Activated CD8-positive, alpha-beta memory T cell treated with anti-CD3 and anti-CD28 coated beads, Interleukin-2, amount 50 U/mL, for 4 hours (primary cell): ENCODE data around the gene RPGRIP1.
"Not testable (repeated sequence)": the region's sequence is repeated elsewhere in the genome, so short reads cannot be mapped to it uniquely, and the experiment has no call there.

Source experiments
- DNase-seq: peaks from one replicate; pipeline ENCODE4 v3.0.0-alpha.2; 2020

The RPGRIP1 gene

DNA sequence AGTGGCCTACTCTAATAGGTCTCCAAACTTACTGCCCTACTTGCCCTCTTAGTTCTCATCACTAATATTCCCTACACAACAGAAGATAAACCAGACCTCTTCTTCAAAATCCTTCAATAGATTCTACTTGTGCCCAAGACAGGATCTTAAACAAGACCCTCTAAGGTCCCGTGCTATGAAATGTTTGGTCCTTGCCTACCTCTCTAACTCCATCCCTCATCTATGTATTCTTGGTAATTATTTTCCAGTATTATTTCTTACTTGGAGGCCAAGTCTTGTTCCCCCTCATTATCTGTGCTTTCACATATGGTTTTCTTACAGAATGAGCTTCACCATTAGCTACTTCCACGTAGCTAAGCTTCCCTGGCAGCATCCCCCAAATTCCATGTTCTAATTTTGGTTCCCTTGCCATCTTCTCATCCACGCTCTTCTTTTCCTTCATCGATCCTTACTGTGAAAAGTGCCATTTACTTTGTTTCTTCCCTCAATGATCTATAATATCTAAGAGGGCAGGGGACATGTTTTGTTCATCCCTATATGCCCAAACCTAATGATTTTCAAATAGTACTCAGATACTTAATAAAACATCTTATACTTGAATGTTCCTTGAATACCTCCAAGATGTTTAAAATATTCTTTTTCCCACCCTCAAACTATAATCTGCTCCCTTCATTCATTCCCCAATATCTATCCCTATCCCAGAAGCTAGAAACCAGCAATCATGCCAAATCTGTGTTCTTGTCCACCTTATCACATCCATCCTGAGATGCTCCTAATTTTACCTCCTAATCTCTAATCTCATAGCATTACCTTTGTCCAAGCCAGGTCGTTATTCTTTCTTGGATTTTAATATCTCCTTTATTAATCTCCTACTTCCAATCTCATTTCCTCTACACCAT, 20.7 kb upstream of the RPGRIP1 start:
- no peak for DNase-seq

DNA sequence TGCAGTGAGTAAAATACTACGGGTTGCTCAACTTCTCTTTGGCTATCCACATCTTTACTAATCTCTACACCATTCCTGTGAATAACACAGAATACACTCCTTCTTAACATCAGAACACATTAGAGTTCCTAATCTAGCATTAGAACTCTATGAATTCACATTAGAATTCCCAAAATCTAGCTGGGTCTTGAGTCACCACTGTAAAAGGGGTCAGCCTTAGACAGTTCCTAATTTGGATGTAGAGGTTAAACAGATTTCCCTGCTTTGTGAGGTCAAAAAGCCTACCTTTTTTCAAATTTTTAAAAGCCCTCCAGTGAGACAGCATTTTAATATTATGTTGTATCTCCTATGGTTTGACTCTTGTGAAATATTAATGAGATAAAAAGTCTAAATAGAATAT, 18.1 kb upstream of the RPGRIP1 start:
- no peak for DNase-seq

DNA sequence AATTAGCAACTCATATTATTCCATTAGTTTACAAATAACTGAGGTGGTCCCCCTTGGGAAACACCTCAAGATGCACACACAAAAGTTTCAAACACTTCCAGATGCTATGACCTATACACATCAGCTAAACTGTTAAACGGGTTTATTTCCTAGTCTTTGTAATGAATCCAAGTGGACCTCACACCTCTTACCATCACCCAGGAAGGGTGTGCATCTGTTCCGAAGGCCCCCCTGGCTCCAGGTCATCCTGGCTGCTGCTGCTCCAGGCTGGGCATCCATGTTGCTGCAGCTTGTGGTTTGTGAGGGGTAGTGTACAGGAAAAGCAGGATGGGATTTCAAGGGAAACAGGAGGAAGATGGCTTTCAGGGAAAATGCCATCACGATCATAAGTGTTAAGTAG, 17.5 kb upstream of the RPGRIP1 start:
- no peak for DNase-seq

DNA sequence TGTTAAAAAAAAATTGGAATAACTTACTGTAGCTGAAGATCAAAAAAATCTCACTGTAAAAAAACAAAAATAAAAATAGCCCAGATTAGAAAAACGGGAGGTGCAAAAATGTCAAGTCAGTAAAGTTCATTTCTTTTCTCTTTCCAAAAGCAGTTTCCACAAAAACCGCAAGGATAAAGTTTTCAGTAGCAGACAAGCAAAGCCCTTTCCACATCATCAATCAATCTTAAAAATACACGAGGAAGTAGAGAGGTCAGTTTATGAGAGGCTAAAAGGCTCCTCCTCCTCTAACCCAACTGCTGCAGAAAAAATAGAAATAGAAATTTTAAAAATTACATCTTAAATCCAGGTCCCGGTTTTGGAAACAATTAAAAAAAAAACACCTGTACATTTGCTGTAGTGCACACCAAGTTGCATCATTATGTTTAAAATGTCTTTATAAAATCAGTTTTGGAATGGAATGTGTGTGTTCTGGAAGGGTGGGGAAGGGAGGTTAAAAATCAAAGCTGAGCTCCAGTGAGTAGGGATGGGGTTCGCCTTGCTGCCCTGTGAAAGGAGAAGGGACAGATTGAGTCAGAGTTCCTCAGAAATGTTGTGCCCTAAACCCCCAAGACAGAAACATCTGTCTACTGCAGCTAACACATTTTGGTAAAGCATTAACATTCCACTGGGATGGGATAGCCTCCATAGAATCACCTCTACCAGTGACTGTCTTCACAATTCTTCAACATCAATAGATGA, 16.4 kb upstream of the RPGRIP1 start:
- no peak for DNase-seq

DNA sequence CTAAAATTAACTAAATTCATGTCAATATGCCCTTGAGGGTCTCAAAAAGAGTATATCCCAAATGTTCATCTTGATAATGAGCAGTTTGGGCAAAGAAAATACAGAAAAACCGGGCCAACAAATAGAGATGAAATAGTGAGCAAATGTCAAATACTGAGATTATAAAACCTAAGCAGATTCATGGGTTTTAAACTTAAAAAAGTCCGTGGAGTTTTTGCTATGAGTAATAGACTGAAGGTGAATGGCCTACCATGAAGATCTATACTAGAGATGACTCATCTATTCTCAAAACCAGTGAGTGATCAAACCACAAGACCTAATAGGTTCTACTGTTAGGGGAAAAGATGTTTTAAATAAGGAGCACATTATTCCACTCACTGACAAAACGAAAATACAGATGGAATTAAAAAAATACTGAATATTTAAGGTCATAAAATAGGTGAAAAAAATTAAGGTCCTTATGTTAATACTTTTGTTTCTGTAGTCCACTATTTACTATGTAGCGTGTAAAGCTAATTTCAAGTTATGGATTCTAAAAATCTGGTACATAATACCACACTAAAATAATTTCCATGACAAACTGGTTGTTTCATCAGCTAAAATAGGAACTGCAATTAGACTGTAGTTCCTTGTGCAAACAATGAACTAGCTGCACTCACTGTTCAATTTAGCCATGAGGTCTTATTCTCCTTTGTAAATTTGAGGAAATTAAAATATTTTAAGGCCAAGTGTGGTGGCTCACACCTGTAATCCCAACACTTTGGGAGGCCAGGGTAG, 15.7 kb upstream of the RPGRIP1 start:
- no peak for DNase-seq

DNA sequence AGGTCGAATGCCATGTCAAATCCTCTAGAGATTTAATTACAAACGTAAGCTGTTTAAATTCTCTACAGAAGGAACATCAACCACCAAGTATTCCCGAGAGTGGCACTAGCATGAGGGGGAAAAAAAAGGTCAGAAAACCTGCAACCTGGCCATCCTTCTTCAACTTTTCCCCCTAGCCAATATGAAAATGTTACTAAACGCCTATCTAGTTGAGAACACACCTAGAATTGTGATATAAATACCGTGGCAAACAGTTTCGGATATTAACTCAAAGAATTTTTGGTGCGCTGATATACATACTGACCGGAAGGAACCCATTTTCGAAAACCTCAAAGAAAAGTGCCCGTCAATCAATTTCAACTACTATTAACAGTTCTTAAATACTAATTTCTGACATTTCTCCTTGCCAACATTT, 12.4 kb upstream of the RPGRIP1 start:
- DNase-seq: no peak

DNA sequence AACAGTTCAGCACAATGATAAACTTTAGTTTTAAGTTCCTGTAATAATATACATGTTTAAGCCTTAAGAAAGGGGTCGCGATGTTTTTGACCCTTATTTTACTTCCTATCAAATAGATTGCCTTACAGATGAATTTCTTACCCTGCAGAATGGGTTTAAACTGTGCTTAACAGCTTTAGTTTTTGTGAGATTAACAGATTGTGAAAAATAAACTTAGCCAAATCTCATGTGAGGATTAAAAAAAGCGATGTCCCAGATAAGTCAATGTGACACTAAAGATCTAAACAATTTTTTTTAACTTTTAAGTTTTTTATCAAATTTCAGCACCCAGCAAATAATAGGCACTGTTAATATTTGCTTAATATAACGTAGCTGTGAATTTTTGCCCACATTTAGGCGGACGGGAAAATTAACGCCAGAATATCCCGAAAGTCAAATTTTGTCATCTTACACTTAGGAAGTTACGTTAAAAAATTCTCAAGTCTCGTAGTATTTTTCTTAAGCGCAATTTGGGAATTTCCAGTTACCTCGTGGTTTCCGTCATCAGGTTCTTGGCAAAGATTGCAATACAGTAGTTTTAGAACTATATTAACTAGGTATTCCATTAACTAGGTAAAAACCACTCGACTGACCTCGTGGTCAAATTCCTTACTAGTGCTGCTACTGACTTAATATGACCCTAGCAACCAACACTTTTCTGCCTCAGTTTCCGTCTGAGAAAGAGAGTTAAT, 11.8 kb upstream of the RPGRIP1 start:
- no peak for DNase-seq

DNA sequence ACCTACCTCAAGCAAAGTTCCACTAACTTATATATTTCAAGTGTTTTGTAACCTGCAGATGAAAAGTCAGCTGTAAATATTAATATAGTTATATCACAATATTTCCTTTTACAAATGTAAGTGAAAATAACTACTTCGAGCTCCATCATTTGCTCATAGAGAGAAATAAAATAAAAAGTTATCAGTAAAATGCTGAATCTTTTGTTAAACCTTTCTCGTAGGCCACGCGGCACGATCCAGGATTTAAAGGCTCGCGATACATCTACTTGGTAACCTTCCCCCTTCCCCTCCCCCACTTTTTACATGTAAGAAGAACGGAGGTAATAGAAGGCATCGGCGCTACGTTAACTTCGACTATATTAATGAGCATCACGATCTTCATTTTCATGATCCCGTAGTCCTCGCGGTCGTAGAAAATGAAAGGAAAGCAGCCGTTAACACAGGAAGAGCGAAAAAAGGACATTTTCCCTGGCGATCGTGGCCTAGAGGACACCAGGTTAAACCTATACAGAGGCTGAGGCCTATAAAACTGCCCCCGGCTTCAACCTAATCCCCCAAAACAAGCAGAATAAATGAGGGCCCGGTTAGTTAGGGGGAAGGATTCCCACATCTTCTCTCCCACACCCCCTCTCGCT, 11.1 kb upstream of the RPGRIP1 start:
- DNase-seq: no peak

DNA sequence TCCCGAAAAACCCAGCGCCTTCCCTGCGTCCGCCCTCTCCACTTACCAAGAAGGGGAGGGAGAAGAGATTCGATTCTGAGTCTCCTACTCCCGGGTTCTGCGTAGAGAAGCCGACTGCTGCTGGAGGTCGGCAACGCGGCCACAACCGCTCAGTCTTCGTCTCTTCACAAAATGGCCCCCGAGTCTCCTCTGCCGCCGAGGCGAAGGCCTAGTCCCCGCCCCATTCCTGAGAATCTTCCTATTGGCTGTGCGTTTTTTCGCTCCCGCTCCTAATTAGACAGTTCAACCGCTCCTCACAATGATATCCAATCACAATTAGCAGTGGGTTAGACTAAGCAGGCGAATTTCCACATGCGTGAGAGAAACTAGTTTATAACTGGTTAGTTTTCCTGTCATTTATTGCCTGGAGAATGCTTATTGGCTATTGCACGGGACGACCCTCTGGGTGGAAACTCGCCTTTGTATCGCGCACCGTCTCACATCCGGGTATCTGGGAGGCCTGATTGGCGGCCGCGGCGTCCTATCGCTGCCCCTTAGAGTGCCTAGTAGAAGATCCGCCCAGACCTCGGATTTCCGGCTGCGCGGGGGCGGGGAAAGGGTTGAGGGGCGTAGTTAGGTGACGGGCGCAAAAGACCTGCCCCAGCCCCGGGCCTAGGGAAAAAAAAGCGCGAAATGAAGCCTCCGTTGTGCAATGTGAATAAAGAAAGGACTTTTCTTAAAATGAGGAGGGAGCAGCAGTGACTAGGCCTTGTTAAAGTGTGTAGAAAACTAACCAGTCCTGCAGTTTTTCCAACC, 10.4 kb upstream of the RPGRIP1 start, which contains the start of gene HNRNPC:
Gene HNRNPC (minus strand): TSS at position 191 of the 795 bp plus-strand sequence. CDS start 35,249 bp downstream, outside the sequence.
- peak; percentile 100 for DNase-seq

DNA sequence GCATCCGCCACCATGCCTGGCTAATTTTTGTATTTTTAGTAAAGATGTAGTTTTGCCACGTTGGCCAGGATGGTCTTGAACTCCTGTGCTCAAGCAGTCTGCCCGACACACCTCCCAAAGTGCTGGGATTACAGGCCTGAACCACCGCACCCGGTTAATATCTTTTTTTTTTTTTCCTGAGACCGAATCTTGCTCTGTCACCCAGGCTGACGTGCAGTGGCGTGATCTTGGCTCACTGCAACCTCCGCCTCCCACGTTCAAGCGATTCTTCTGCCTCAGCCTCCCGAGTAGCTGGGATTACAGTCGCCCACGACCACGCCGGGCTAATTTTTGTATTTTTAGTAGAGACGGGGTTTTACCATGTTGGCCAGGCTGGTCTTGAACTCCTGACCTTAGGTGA, 7.2 kb upstream of the RPGRIP1 start:
- DNase-seq: not testable (repeated sequence)

DNA sequence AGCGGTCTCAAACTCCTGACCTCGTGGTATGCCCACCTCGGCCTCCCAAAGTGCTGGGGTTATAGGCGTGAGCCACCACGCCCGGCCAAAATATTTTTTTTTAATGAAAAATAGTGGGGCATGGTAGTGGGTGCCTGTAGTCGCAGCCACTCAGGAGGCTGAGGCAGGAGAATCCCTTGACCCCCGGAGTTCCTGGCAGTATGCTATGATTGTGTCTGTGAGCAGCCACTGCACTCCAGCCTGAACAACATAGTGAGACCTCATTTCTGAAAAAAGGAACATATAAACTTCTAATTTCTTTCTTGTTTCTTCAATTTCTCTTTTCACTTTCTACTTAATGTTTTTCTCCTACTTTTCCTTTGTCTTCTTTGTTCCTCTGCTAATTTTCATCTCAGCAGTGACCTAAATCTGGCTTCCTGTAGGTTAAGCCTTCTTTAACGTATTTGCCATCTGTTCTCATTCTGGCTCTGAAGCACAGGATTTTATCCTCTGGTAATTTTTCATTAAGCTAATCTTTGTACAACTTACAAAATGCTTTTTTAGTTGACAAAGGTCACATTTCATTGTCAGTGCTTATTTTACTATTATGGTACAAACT, 4.5 kb upstream of the RPGRIP1 start:
- DNase-seq: no peak

DNA sequence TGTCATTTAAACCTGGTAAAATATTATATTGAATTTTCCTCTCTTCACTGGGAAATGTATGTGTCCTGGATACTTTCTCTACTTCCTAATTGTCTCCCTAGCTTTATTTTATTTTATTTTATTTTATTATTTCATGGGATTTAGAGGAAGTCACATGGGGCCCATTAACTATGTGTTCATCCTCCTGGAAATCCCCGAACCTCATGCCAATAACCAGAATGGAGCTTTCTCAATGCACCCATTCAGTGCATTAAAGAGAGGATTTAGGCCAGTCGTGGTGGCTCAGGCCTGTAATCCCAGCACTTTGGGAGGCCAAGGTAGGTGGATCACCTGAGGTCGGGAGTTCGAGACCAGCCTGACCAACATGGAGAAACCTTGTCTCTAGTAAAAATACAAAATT, 1.3 kb upstream of the RPGRIP1 start:
- no peak for DNase-seq

DNA sequence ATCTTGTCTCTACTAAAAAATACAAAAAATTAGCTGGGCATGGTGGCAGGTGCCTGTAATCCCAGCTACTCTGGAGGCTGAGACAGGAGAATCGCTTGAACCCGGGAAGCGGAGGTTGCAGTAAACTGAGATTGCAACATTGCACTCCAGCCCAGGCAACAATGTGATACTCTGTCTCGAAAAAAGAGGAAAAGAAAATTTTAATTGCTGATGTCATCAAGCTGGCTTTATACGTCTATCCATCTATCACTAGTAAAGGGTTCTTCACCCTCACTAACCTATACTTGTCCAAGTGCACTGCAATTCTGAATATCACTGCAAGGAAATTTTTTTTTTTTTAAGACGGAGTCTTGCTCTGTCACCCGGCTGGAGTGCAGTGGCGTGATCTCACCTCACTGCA, 2.0 kb downstream of the RPGRIP1 start:
- not testable (repeated sequence) for DNase-seq

DNA sequence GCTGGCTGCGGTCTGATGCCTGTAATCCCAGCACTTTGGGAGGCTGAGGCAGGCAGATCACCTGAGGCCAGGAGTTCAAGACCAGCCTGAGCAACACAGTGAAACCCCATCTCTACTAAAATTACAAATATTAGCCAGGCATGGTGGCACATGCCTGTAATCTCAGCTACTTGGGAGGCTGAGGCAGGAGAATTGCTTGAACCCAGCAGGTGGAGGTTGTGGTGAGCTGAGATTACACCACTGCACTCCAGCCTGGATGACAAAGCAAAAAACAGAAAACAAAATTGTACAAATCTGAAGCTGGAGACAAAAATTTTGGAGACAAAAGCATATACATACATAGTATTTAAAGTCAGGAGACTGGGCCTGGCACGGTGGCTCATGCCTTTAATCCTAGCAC, 6.6 kb downstream of the RPGRIP1 start:
- DNase-seq: not testable (repeated sequence)

DNA sequence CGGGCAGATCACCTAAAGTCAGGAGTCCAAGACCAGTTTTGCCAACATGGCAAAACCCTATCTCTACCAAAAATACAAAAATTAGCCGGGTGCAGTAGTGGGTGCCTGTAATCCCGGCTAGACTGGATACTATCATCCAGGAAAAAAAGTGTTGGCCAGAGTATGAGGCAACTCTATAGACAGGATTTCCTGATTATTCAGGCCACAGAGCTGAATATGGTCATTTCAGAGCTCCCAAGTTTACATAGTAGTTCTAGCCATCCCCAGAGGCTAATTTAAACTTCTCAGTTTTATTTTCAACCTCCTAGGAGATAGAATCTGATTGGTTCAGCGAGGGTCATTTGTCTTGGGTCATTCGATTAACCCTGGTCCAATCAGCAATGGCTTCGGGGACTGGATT, 7.3 kb downstream of the RPGRIP1 start:
- DNase-seq: no peak

DNA sequence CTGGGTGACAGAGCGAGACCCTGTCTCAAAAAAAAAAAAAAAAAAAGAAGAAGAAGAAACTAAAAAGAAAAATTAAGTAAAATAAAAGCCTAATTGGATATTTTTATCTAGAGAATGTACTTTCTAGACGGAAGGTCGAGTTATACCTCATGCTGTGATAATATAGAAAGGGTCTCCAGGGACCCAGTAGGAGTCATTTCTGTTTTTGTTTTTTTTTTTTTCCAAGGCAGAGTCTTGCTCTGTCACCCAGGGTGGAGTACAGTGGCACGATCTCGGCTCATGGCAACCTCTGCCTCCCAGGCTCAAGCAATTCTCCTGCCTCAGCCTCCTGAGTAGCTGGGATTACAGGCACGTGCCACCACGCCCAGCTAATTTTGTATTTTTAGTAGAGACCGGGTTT, 14.1 kb downstream of the RPGRIP1 start:
- DNase-seq: not testable (repeated sequence)

DNA sequence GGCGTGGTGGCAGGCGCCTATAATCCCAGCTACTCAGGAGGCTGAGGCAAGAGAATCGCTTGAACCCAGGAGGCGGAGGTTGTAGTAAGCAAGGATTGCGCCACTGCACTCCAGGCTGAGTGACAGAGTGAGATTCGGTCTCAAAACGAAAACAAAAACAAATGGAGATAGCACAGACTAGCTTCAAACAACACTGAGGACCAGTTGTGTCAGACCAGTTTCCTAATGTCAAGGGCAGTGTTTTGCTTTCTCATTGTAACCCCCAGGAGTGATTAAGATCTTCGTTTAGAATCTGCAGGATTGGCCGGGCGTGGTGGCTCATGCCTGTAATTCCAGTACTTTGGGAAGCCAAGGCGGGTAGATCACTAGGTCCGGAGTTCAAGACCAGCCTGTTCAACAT, 18.5 kb downstream of the RPGRIP1 start:
- no peak for DNase-seq

DNA sequence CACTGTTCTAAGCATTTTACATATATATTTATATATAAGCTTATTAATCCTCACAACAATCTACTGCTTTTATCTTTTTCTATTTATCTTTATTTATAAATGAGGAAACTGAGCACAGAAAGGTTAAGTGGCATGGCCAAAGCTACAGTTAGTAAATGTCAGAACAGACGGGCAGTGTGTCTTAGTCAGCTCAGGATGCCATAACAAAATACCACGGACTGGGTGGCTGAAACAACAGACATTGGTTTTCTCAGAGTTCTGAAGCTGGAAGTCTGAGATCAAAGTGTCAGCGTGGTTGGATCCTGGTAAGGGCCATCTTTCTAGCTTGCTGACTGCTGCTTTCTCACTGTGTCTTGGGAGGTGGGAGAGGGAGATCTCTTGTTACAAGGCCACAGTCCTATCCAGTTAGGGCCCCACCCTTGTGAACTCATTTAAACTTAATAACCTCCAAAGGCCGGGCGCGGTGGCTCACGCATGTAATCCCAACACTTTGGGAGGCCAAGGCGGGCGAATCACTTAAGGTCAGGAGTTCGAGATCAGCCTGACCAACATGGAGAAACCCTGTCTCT, 19.8 kb downstream of the RPGRIP1 start:
- no peak for DNase-seq

DNA sequence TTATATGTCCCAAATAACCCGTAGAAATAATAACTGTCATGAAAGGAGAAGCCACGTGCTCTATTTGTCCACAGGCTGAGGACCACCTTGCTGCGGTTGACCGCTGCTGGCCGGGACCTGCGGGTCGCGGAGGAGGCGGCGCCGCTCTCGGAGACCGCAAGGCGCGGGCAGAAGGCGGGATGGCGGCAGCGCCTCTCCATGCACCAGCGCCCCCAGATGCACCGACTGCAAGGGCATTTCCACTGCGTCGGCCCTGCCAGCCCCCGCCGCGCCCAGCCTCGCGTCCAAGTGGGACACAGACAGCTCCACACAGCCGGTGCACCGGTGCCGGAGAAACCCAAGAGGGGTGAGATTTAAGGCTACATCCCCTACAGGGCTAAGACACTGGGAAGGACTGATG, 21.0 kb downstream of the RPGRIP1 start:
- DNase-seq: peak; percentile 30
